NCI-H748 treated with DMSO at 0.1 percent for 48 hours (cell line): ENCODE measurements around the gene VPS13C.

Source experiments
- DNase-seq: peaks from one replicate; lab custom pipeline; 2025; lab: John Stamatoyannopoulos, UW

Gene VPS13C

DNA sequence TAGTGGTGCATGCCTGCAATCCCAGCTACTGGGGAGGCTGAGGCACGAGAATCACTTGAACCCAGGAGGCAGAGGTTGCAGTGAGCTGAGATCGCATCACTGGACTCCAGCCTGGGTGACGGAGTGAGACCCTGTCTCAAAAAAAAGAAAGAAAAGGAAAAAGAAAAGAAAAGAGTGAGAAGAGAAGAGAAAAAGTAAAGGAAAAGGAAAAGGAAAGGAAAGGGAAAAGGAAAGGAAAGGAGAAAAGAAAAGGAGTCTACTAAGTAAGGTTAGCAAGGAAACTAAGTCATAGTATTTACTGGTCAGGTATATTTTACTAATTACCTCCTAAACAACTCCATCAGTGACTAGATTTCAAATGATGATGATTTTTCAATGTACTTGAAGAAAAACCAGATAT lies 198.3 kb downstream of the VPS13C start:
- DNase-seq, result no peak

DNA sequence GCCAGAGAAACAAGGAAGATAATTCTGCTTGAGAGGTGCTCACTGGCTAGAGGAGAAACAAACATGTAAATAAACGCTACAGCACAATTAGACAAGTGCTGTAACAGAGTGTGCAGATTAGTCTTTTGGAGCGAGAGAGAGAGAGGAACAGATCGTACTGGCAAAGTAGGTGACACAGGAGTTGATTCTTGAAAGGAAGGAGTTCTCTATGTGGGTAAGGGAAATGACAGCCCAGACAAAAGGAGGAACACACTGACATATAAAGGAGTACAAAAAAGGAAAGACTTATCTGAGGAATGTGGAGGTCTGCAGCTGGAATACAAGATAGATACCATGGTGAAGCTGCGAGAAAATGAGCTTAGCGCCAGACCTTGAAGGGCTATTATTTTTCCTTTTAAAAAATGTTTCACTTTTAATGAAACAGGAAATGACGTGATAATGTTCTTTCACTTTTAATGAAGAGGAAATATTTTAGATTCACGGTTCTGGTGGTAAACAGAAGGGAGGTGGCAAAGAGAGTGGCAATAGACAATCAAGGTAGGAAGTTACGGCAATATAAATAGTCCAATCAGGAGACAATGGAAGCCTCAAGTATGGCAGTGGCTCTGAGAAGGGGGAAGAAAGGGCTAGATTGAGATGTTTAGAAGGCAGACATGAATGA lies 202.9 kb downstream of the VPS13C start:
- no peak for DNase-seq

DNA sequence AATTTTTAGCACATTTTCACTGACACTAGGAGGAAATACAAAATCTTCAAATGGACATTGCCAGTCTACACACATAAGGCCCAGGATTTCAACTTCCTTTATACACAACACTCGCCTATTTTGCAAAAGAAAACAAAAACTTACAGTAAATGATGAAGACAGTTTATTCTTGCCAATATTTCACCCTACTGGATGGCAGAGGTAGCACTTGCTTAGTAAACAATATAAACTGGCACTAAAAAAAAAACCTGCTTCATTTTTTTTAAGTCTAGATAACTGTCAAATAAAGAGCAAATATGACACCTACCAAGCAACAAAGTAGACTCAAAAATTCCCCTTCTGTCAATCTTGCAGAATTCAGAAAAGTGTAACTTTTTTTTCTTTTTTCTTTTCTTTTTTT lies 204.0 kb downstream of the VPS13C start:
- DNase-seq, result no peak

DNA sequence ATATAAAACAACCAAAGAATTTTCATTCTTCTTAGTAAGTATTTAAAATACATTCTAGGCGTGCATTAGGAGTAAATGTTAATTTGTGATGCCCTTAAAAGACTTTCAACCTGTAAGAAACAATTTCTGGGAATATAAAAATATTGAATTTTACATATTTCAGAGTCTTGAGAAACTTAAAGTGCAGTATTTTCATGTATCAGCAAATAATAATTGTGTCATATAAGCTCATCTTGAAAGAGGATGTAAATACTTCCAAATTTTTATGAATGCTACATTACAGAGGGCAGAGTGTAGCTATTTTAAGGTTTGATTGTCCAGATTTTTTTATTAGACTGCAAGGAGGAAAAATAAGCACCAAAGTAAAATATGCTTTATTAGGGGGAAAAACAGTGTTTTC lies 207.1 kb downstream of the VPS13C start:
- no peak for DNase-seq

DNA sequence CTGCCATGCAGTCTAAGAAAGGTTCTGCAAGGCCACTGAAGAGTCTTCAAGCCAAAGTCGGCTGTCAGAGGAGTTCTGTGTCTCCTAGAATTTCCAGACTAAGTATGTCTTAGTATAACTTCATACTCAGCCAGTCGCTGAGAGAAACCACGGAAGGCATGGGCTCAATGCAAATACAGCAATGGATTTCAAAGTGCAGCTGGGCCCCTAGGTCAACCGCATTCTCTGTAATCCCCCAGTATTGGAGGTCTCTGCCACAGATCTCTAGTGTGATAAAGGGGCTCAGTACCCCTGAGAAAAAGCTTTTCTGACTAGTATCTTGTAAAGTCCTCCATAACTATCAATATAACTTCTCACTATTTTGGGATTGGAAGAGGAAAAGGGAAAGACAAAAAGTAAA lies 208.3 kb downstream of the VPS13C start:
- no peak for DNase-seq

DNA sequence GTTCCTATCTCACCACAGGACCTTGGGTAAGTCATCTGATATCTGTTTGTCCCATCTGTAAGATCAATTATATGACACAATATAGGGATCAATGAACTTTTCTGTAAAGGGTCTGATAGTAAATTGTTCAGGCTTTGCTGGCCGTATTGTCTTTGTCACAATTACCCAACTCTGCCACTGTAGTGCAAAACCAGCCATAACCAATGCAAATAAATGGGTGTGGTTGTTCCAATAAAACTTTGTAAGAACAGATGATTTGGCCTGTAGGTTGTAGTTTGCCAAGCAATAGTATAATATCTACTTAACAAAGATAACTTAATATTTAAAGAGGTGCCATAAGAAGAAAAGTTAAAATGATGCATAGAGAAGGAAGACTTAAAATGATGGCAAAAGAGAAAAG lies 210.8 kb downstream of the VPS13C start:
- DNase-seq, result no peak

DNA sequence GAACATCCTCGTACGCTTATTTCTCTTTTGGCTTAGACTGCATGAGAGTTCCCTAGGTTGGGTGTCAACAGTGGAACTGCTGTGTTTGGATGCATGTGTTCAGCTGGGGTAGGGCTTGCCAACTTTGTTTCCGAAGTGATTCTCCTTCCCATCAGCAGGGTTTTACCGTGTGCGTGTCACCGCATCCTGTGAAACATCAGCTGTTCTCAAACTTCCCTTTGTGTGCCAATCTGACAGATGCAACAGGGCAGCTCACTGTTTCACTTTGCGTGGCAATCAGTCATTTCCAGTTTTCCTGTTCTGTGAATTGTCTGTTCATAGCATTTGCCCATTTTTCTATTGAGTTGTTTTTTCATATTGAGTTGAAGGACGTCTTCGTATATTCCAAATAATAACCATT lies 218.8 kb downstream of the VPS13C start:
- DNase-seq, result no peak

DNA sequence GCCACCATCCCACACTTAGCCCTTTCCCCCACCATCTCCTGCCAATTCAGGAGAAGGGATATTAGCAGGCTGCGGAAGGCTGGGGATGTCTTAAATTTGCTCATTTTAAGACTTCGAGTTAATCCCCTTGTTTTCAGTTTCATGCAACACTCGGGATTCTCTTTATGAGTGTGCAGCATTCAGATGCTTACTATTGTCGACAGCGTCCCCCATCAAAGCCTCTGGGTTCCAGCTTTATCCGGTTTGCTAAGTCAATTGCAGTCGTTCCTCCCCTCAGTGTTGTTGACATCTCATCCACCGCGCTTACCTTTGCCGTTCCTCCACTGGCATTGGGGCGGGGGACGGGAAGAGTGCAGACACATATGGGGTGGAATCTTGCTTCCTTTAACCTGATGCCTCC lies 220.2 kb downstream of the VPS13C start:
- DNase-seq, result no peak

DNA sequence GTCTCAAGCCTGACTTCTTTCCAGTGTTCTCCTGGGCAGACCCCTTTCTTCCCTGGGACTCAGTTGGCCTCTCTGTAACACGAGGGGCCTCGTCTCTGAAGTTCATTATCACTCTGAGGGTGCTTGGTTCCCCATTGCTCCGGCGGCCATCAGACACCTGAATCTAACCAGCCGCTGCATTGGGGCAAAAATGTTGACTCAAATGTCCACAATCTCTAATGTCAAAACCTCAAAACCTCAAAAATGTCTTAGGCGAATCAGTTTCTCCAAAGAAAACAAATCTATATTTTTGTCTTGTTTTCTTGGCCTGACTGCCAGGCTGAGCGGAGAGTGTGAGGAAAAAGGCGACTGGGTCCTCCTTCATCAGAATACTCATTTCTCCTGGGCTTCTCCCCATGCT lies 220.7 kb downstream of the VPS13C start:
- DNase-seq, result no peak

DNA sequence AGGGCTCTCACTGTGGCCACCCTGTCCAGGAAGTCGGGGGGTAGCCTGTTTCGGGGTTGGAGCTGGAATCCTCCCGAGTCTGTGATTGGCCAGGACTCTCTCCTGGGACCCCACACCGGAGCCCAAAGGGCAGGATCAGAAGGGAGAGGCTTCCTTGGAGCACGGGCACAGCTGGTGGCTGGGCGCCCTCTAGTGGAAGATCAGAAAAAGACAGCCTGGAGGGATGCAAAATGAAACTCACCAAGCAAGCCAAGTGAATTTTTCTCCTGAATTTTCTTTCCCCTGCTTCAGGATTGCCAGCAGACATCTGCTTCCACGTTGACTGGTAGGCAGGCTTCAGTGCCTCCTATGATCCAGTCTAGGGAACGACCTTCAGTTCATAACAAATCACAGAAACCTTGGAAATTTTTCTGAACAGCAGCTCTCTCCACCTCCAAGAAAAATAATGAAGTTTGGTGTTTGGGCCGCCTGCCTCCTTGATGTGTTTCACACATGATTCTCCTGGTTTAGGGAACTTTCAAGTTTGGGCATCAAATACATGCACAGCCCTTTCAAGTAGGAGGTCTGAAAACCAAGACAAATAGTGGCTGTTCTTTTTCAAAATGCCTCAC lies 224.6 kb downstream of the VPS13C start:
- peak; percentile 1 for DNase-seq

DNA sequence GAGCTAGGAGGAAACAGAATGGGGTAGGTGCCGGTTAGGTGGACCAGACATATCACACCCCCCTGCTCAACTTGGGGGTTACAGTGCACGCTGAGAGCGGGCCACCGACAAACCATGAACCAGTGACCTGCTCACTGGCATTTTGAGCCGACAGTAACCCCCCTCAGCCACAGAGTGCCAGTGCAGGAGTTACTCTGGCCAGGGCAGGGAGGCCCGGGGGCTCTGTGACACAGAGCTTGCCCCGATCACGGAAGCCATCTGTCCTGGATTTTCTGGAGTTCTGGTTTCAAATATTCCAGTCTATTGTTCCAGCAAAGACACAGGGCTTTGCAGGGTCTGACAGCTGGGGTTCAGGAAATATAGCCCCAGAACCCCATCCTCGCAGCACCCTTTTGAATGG lies 225.2 kb downstream of the VPS13C start:
- DNase-seq, result no peak

DNA sequence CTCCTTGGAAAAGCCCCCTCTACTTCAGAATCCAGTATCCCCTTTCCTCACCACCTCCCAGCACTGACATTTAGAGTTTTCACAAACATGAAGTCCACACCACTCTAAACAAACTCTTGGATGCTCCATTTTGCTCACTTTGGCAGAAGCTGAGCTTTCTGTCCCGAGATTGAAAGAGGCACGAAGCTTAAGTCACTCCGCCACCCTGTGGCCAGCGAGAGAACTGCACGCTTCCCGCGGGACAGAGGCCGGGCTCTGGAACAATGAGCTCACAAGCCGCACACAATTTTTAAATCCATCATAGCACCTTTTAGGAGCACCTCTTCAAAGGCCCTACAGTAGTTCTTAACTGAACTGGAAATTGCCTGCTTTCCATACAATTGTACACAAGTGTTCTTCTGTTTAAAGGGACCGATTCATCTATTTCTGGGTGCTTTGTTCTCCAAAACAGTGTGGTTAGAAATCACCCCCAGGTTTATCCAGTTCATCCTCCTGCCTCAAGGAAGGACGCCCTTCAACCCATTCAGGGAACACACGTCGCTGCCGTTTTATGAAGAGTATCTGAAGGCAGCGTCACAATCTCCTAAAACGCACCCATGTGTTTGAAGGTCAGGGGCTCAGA lies 226.1 kb downstream of the VPS13C start:
- DNase-seq, result peak; percentile 18

DNA sequence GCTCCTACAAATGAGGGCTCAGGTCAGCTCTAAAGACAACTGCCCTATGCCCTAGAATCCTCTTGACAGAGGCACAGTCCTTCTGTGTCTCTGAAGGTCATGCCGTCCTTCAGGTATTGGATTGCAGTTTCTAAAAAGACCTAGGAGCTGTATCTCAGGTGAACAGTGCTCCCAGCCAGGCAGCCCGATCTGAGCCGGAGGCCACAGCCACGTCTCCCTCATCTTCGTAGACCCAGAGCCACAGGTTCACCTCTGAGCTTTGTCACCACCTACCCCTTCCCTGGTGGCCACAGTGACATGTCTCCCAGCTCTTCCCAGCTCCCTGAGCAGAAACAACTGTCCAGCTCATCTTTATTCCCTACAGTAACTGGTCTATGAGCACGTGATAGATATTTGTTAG lies 228.0 kb downstream of the VPS13C start:
- no peak for DNase-seq

DNA sequence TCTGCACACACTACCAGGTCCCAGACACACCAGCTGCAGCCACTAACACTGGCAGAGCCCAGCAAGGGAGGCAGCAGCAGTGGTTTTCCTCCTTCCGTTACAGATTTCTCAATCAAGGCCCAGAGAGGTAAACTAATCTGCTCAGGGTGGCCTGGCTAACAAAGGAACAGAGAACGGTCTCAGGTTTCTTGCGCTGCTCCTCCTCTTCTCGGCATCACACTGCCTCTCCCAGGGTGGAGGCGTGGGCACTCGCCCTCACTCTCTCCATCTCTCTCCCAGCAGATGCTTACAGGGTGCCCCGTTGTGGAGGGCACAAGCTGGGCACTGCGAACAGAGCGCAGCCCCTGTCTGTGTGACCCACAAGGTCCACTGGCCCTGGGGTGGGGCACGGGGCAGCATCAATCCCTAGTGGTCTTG lies 228.7 kb downstream of the VPS13C start:
- DNase-seq, result peak; percentile 0

DNA sequence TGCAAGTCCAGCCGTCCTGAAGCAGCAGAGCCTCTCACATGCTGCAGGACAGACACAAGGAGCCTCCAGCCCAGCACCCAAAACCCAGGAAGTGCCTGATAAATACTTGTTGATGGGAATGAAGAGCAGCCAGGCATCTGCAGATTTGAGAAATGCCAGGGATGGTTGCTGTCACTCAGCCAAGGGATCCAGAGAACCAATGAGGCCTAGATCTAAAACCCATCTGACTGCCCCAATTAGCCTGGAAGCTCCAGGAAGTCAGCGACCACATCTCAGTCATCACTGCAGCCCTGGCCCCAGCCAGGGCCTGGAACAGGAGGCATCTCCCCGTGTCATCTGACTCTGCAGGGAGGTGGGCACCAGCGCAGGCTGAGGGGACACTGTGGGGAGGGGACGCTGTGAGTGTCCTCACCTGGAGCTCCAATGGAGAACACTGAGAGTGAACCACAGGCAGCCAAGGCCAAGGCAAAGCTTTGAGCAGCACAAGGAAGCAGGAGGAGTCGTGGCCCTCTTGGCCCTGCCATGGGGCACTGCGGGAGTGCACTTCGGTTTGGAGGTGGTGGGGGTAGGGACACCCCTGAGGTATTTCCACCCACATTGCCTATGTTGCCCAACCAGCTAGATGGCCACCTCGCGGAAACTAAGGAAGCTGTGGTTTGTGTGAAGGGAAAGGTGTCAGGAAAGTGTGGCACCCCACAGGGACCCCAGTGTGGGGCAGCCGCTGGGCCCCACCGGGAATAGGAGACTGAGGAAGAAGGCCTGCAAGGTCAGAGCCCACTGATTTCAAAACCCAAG lies 229.5 kb downstream of the VPS13C start:
- DNase-seq, result no peak

DNA sequence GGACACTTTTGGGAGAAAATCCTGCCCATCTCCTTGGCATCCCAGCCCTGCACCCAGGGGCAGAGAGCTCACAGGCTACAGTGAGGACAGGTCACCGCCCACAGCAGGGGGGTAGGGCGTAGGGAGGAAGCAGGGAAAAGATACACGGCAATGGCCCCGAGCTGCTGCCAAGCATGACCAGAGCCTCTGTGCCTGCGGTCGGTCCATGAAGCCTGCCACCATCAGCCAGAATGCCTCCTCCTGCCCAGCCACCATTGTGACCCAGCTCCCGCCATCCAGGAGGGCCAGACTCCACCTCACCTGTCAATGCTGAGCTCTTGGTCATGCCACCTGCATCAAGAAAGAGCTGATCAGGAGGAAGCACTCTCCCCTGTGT lies 230.7 kb downstream of the VPS13C start:
- DNase-seq, result no peak

DNA sequence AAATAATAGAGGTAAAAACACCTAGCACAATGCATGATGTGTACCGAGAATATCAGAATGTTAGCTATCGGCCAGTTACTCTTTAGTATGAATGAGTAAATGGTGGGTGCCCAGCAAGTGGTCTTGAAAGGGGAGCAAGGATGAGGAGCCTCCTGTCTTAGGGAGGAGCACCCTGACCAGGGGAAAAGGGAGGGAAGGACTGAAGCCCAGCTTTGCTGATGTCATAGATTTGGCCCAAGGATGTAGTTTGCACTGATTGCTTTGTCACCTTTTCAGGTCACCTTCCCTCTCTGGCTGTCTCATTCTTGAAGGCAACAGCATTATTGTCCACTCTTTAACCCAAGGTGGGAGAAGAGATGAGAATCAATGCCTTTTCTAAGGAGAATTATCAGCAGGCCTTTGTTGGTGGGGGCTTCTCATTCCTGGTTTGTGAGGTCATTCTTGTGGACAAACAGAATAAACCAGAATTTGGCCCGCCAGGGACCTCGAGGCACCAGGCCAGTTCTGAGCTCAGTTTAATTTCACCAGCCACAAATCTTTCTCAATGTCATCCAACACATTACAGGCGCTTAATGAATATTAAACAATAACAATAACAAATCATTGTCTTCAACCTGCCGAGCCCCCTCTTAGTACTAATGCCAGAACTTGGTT lies 231.3 kb downstream of the VPS13C start:
- no peak for DNase-seq

DNA sequence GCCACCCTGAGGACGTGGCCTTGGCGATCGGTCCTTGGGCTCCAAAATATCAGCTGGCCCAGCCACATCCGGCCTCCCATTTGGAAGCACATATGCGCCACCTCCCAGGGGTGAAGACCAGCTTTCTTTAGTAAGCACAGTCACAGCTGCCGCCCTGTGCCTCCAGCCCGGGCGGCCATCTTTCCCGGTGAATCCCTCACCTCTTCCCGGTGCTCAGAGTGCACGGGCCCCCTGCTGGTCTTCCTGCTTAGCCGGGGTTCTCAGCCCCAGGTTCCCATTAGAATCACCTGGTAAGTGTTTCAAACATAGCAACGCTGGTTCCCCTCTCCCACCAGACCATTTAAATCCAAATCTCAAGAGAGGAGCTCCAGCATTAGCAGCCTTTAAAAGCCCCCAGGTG lies 232.2 kb downstream of the VPS13C start:
- no peak for DNase-seq

DNA sequence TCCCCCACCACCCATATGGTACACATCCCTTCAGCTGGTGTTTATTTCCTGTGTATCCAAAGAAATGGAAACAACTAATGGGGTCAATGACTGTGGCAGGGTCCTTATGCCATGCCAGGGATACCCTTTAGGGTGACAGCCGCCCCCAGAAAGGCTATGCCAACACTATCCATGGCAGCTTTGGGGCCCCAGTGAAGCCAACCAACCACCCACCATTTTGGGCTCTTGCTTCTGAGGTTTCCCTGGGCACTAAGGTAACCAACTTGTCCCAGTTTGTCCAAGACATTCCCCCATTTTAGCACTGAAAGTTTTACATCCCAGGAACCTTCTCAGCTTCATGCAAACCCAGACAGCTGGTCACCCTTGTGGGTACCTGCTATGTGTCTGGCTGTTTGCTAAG lies 233.1 kb downstream of the VPS13C start:
- no peak for DNase-seq

DNA sequence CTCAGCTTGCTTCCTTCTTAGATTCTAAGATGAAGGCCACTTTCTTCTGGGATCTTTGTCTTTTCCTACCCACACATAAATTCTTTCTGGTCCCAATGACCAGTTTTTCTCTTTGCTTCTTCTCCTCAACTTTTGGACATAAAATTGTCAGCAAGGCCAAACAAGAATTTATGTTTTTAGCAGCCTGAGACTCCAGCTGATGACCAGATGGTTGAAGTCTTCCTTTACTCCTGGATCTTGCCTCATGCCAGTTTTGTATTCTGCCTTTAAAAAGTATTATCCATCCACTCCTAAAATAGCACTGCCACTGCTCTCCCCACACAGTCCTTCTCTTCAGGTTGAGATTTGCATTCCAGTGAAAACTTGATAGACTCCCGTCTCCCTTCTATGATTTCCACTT lies 236.0 kb downstream of the VPS13C start:
- no peak for DNase-seq

DNA sequence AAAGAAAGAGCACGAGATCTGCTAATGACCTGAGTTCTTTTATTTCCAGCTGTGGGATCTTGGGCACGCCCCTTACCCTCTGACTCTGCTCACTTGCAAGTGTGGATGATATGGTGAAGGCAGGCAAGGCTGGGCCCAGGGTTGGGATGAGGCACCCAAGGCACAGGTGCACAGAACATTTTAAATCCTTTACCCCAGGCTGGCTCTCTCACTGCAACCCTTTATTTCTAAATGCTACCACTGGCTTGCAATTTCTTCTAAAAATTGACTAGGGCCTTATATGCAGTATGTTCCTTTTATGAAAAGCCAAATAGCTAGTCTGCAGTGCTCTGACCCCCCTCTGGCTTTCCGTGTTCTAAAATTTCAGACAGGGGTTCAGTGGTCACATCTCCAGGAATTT lies 237.7 kb downstream of the VPS13C start:
- no peak for DNase-seq

DNA sequence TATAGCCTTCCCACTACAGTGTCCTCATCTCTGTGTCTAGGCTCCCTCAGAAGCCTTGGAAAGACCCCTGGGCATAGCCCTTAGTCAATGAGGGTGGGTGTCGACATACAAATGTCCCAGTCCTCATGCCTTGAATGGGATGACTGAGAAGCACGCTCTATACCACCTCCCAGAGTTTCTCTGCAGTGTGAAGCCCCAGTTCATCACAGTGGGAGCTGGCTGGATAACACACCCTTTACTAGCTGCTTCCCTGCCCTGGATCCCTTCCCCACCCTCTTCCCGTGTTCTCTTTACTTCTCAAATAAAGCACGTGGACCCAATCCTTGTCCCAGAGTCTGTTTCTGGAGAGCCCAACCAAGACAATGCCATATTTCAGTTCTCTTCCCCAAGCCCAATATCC lies 239.3 kb downstream of the VPS13C start:
- DNase-seq, result no peak

DNA sequence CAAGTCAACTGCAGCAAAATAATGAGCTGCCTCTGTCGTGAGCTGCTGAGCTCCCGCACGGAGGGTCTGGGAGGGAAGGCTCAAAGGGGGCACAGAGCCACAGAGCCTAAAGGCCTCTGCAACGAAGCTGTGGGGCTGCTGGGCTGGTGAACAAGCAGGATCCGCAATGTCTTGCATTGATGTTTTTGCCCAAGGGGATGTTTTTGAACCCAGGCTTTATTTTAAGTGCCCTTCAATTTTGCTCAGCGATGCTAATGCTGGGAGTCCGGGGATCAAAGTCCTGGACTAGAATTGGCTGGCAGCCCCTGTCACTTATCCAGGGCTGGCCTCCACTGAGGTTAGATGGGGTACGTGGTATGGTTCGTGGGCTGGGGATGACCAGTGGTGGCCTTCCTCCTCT lies 240.0 kb downstream of the VPS13C start:
- DNase-seq, result no peak
